H9 (cell line): ENCODE measurements around the gene ATP8B2. TPM values are rescaled to one million over a fixed set of nuclear protein-coding genes. Genes with fewer than 3 reads are reported as not detected.
A peak's percentile ranks its signal among the peaks of the same experiment; 100 is the strongest.

Experiments
- DNase-seq: peaks from one replicate; pipeline ENCODE4 v3.0.0-alpha.2; 2017
- H2AFZ ChIP-seq: one replicate; pipeline ENCODE4 v1.6.1; 2013; ENCODE audit warnings: mild to moderate bottlenecking, low read length, control low read depth, moderate library complexity
- H2AK5ac ChIP-seq: 2 replicates; pipeline ENCODE4 v1.6.1; 2013; ENCODE audit warnings: low read length, control low read depth, mixed read lengths; ENCODE audit not compliant: insufficient read length
- H2BK120ac ChIP-seq: one replicate; pipeline ENCODE4 v1.6.1; 2013; ENCODE audit warnings: low read depth, mild to moderate bottlenecking, low read length, control low read depth, inconsistent platforms; ENCODE audit not compliant: poor library complexity, severe bottlenecking
- H2BK12ac ChIP-seq: 2 replicates; pipeline ENCODE4 v1.6.1; 2013; ENCODE audit warnings: low read length, control low read depth, mixed read lengths, low read depth; ENCODE audit not compliant: insufficient read length
- H2BK15ac ChIP-seq: 2 replicates; pipeline ENCODE4 v1.6.1; 2013; ENCODE audit warnings: low read depth, low read length, control low read depth
- H2BK20ac ChIP-seq: one replicate; pipeline ENCODE4 v1.6.1; 2013; ENCODE audit warnings: low read depth, mild to moderate bottlenecking, low read length, control low read depth, inconsistent platforms; ENCODE audit not compliant: poor library complexity, severe bottlenecking
- H2BK5ac ChIP-seq: 2 replicates; pipeline ENCODE4 v1.6.1; 2013; ENCODE audit warnings: low read length, control low read depth, mixed read lengths; ENCODE audit not compliant: insufficient read length
- H3K14ac ChIP-seq: 2 replicates; pipeline ENCODE4 v1.6.1; 2013; ENCODE audit warnings: low read length, control low read depth; ENCODE audit not compliant: insufficient read depth
- H3K18ac ChIP-seq: 2 replicates; pipeline ENCODE4 v1.6.1; 2013; ENCODE audit warnings: low read depth, mild to moderate bottlenecking, mixed read lengths, low read length, control low read depth; ENCODE audit not compliant: insufficient read length
- H3K23ac ChIP-seq: 2 replicates; pipeline ENCODE4 v1.6.1; 2013; ENCODE audit warnings: low read length, control low read depth, mixed read lengths, low read depth; ENCODE audit not compliant: insufficient read length
- H3K23me2 ChIP-seq: 2 replicates; pipeline ENCODE4 v1.6.1; 2013; ENCODE audit warnings: low read depth, mild to moderate bottlenecking, mixed read lengths, low read length, control low read depth; ENCODE audit not compliant: insufficient read length, poor library complexity, severe bottlenecking
- H3K27ac ChIP-seq: 2 replicates; pipeline ENCODE4 v1.5.1; 2013; ENCODE audit warnings: low read length, control low read depth, mixed read lengths, low read depth; ENCODE audit not compliant: insufficient read length
- H3K27me3 ChIP-seq: 2 replicates; pipeline ENCODE4 v1.6.1; 2013; ENCODE audit warnings: low read length, control low read depth, inconsistent platforms; ENCODE audit not compliant: insufficient read depth
- H3K4ac ChIP-seq: 2 replicates; pipeline ENCODE4 v1.6.1; 2013; ENCODE audit warnings: low read depth, mild to moderate bottlenecking, control low read depth, inconsistent platforms, low read length, moderate library complexity
- H3K4me1 ChIP-seq: 2 replicates; pipeline ENCODE4 v1.6.1; 2013; ENCODE audit warnings: low read length, control low read depth, inconsistent platforms; ENCODE audit not compliant: insufficient read depth
- H3K4me2 ChIP-seq: 2 replicates; pipeline ENCODE4 v1.6.1; 2013; ENCODE audit warnings: low read length, control low read depth, mixed read lengths; ENCODE audit not compliant: insufficient read length, insufficient read depth
- H3K56ac ChIP-seq: 2 replicates; pipeline ENCODE4 v1.6.1; 2013; ENCODE audit warnings: low read depth, mild to moderate bottlenecking, mixed read lengths, low read length, control low read depth; ENCODE audit not compliant: insufficient read length
- H3K79me1 ChIP-seq: 2 replicates; pipeline ENCODE4 v1.6.1; 2013; ENCODE audit warnings: low read depth, mild to moderate bottlenecking, moderate library complexity, low read length, control low read depth, inconsistent platforms; ENCODE audit not compliant: insufficient read depth, poor library complexity, severe bottlenecking
- H3K79me2 ChIP-seq: 2 replicates; pipeline ENCODE4 v1.6.1; 2013; ENCODE audit warnings: low read length, control low read depth, inconsistent platforms; ENCODE audit not compliant: insufficient read depth
- H3K9ac ChIP-seq: 2 replicates; pipeline ENCODE4 v1.6.1; 2013; ENCODE audit warnings: low read length, control low read depth, mixed read lengths; ENCODE audit not compliant: insufficient read length; ENCODE audit errors: extremely low read depth
- H3K9me3 ChIP-seq: one replicate; pipeline ENCODE4 v1.6.1; 2013; ENCODE audit warnings: low read depth, low read length, inconsistent platforms; ENCODE audit not compliant: control insufficient read depth
- H3T11ph ChIP-seq: one replicate; pipeline ENCODE4 v1.6.1; 2013; ENCODE audit warnings: mild to moderate bottlenecking, low read length, control low read depth, inconsistent platforms
- H4K20me1 ChIP-seq: one replicate; pipeline ENCODE4 v1.6.1; 2013; ENCODE audit not compliant: control insufficient read depth, insufficient read length, insufficient read depth
- H4K5ac ChIP-seq: 2 replicates; pipeline ENCODE4 v1.6.1; 2013; ENCODE audit warnings: low read depth, mild to moderate bottlenecking, mixed read lengths, low read length, control low read depth; ENCODE audit not compliant: insufficient read length
- H4K8ac ChIP-seq: replicated peaks from 2 replicates; pipeline ENCODE4 v1.6.1; 2013; ENCODE audit warnings: low read length, control low read depth, mixed read lengths, low read depth; ENCODE audit not compliant: insufficient read length
- H4K91ac ChIP-seq: 2 replicates; pipeline ENCODE4 v1.6.1; 2013; ENCODE audit warnings: low read depth, mild to moderate bottlenecking, moderate library complexity, mixed read lengths, low read length, control low read depth; ENCODE audit not compliant: insufficient read length
- H3K27ac Mint-ChIP-seq, 3 experiments: 2 replicates in 2 of 3; 3 replicates in 1 of 3; pipeline ENCODE4 v1.8.0; 2020 to 2021; ENCODE audit warnings: mixed read lengths in 3 of 3, mild to moderate bottlenecking in 1 of 3, moderate library complexity in 1 of 3
- H3K27me3 Mint-ChIP-seq: 2 replicates; pipeline ENCODE4 v1.8.0; 2021; ENCODE audit warnings: low read depth, mild to moderate bottlenecking, moderate library complexity, mixed read lengths
- H3K36me3 Mint-ChIP-seq, 3 experiments: 2 replicates in 2 of 3; 3 replicates in 1 of 3; pipeline ENCODE4 v1.8.0; 2020 to 2021; ENCODE audit warnings: low read depth in 3 of 3, mixed read lengths in 3 of 3; ENCODE audit not compliant: insufficient read depth in 1 of 3
- H3K4me1 Mint-ChIP-seq, 2 experiments: 2 replicates each; pipeline ENCODE4 v1.8.0; 2020; ENCODE audit warnings: mixed read lengths in 2 of 2
- H3K4me3 Mint-ChIP-seq, 2 experiments: 2 replicates in 1 of 2; 3 replicates in 1 of 2; pipeline ENCODE4 v1.8.0; 2020 to 2021; ENCODE audit warnings: mild to moderate bottlenecking in 2 of 2, mixed read lengths in 2 of 2, moderate library complexity in 1 of 2
- H3K9me3 Mint-ChIP-seq, 2 experiments: 2 replicates in 1 of 2; 3 replicates in 1 of 2; pipeline ENCODE4 v1.8.0; 2020; ENCODE audit warnings: mild to moderate bottlenecking in 2 of 2, mixed read lengths in 2 of 2, moderate library complexity in 1 of 2
- WGBS: extraction: QIAGEN DNeasy Blood & Tissue Kit; methylation state at CpG from one replicate; pipeline ENCODE4 v1.1.7; 2013; ENCODE audit warnings: missing lambda C conversion rate, low lambda C conversion rate, mixed read lengths; ENCODE audit not compliant: insufficient read length; ENCODE audit errors: extremely low coverage; 5-methylcytosine and 5-hydroxymethylcytosine counted together
- total RNA-seq: library from RNA; stranded (reverse); gene quantifications from 2 replicates; pipeline ENCODE4 v1.2.1, GENCODE V29; 2021
- TF ChIP-seq, protein P1 (sequence below): fragments of 200-600 bp; sonication (generic); conservative IDR thresholded peaks from 3 replicates; pipeline ENCODE4 v1.8.0; 2021; ENCODE audit warnings: antibody characterized with exemption, mild to moderate bottlenecking

The ATP8B2 gene
- total RNA-seq, 1 experiment from 2014 or later, result 37.6 TPM

DNA sequence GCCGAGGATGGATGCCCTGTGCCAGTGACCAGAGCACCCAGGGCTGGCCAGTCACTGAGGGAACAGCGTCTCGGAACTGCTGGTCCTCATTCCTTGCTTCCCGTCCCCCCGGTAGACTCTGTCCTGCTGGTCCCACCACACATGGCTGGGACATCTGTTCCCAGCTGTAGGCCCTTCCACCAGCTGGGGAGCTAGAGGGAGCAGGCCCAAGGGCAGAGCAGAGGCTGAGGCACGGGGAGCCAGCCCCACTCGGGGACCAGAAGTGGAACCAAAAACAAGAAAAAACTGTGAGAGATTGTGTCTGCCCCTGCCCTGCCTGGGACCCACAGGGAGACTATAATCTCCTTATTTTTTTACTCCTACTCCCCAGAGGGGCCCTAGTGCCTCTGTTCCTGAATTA is 23.8 kb downstream of the ATP8B2 start:
- Histone ChIP-seq H2BK5ac (no peak overlapping the region), H2BK120ac (no peak overlapping the region), H3K4me2 (no peak overlapping the region), H3T11ph (no peak overlapping the region), H3K27me3 (no peaks in the 10 kb centered on the region), H3K27ac (no peak overlapping the region), H4K20me1 (no peaks in the 10 kb centered on the region), H3K9me3 (no peaks in the 10 kb centered on the region), H3K23ac (no peak overlapping the region), H2BK12ac (no peak overlapping the region), H3K4ac (no peak overlapping the region), H4K5ac (no peak overlapping the region), H3K14ac (no peak overlapping the region), H2BK15ac (no peak overlapping the region), H2BK20ac (no peak overlapping the region), H3K79me2 (no peaks in the 10 kb centered on the region), H3K23me2 (peaks cover 12% of the 10 kb centered on the region), H2AK5ac (no peak overlapping the region), H4K91ac (no peak overlapping the region), H3K9ac (no peak overlapping the region), H3K4me1 (no peaks in the 10 kb centered on the region; the same call in 1 of the 2 replicates), H3K56ac (no peak overlapping the region), H4K8ac (no peak overlapping the region), H3K18ac (no peak overlapping the region), H2AFZ (no peak overlapping the region), H3K79me1 (no peaks in the 10 kb centered on the region)
- Mint-ChIP-seq H3K4me3 (no peak overlapping the region), H3K9me3 (no peaks in the 10 kb centered on the region; a peak in 1 of 5 replicates), H3K4me1 (peaks cover 28 to 33% of the 10 kb centered on the region in 2 experiments), H3K27me3 (peaks cover 15% of the 10 kb centered on the region), H3K27ac (peak overlapping the region in 1 of 3 experiments; percentile 44; a peak in 2 of 7 replicates), H3K36me3 (peaks cover 31 to 53% (median 50%) of the 10 kb centered on the region in 3 experiments)
- DNase-seq, result no peak
- no CpG with 5 or more reads among the region's 7 CpGs for WGBS
- TF ChIP-seq, protein P1, sequence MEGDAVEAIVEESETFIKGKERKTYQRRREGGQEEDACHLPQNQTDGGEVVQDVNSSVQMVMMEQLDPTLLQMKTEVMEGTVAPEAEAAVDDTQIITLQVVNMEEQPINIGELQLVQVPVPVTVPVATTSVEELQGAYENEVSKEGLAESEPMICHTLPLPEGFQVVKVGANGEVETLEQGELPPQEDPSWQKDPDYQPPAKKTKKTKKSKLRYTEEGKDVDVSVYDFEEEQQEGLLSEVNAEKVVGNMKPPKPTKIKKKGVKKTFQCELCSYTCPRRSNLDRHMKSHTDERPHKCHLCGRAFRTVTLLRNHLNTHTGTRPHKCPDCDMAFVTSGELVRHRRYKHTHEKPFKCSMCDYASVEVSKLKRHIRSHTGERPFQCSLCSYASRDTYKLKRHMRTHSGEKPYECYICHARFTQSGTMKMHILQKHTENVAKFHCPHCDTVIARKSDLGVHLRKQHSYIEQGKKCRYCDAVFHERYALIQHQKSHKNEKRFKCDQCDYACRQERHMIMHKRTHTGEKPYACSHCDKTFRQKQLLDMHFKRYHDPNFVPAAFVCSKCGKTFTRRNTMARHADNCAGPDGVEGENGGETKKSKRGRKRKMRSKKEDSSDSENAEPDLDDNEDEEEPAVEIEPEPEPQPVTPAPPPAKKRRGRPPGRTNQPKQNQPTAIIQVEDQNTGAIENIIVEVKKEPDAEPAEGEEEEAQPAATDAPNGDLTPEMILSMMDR, result no peak
